Liver (tissue), 9 donors: ENCODE results near the gene FAT4. TPM values are rescaled to one million over a fixed set of nuclear protein-coding genes. Genes with fewer than 3 reads are reported as not detected.

Experiments used
- DNase-seq: peaks from one replicate; pipeline ENCODE4 v3.0.0-alpha.2; 2017; ENCODE audit warnings: low spot score
- H3K27ac ChIP-seq, 2 donors: one replicate each; pipeline ENCODE4 v1.7.0; 2013; ENCODE audit warnings: inconsistent platforms in 2 of 2, low read length in 2 of 2, control low read depth in 1 of 2, low read depth in 1 of 2, mild to moderate bottlenecking in 1 of 2
- H3K27me3 ChIP-seq, 4 donors: one replicate each; pipeline versions ENCODE4 v1.6.1 to v1.7.0; 2013; ENCODE audit warnings: low read length in 3 of 4, inconsistent platforms in 1 of 4, mild to moderate bottlenecking in 1 of 4, moderate library complexity in 1 of 4; ENCODE audit not compliant: control insufficient read depth in 4 of 4, insufficient read depth in 4 of 4
- H3K36me3 ChIP-seq, 4 donors: one replicate each; pipeline versions ENCODE4 v1.6.1 to v1.7.0; 2013; ENCODE audit warnings: low read length in 3 of 4, mild to moderate bottlenecking in 3 of 4, low read depth in 1 of 4, moderate library complexity in 1 of 4; ENCODE audit not compliant: control insufficient read depth in 4 of 4, insufficient read depth in 3 of 4
- H3K4me1 ChIP-seq, 4 donors: one replicate each; pipeline versions ENCODE4 v1.6.1 to v1.7.0; 2013; ENCODE audit warnings: low read length in 3 of 4, mild to moderate bottlenecking in 3 of 4, moderate library complexity in 1 of 4; ENCODE audit not compliant: control insufficient read depth in 4 of 4, insufficient read depth in 4 of 4
- H3K4me3 ChIP-seq, 3 donors: one replicate each; pipeline versions ENCODE4 v1.6.1 to v1.7.0; 2013; ENCODE audit warnings: low read length in 3 of 3, control low read depth in 1 of 3, low read depth in 1 of 3, mild to moderate bottlenecking in 1 of 3
- H3K9ac ChIP-seq, 2 donors: one replicate each; pipeline ENCODE4 v1.7.0; 2013; ENCODE audit warnings: low read length in 2 of 2, mild to moderate bottlenecking in 2 of 2, moderate library complexity in 2 of 2, control low read depth in 1 of 2, low read depth in 1 of 2
- H3K9me3 ChIP-seq, 4 donors: one replicate each; pipeline versions ENCODE4 v1.6.1 to v1.7.0; 2013; ENCODE audit warnings: low read length in 3 of 4; ENCODE audit not compliant: control insufficient read depth in 4 of 4
- ATF3 ChIP-seq: IDR thresholded peaks from 2 replicates; pipeline ENCODE4 v1.6.1; 2016; ENCODE audit warnings: antibody characterized with exemption
- EGR1 ChIP-seq, 2 donors: IDR thresholded peaks; 2 replicates each; pipeline ENCODE4 v1.6.1; 2016 to 2018; ENCODE audit warnings: antibody characterized with exemption in 2 of 2, low read depth in 2 of 2
- FOXA1 ChIP-seq: IDR thresholded peaks from 2 replicates; pipeline ENCODE4 v1.6.1; 2016; ENCODE audit warnings: antibody characterized with exemption
- FOXA2 ChIP-seq: IDR thresholded peaks from 2 replicates; pipeline ENCODE4 v1.6.1; 2016; ENCODE audit warnings: antibody characterized with exemption
- GABPA ChIP-seq, 2 donors: IDR thresholded peaks in 1 of 2; conservative IDR thresholded peaks in 1 of 2; 2 replicates each; pipeline ENCODE4 v1.6.1; 2016; ENCODE audit warnings: antibody characterized with exemption in 2 of 2, mild to moderate bottlenecking in 1 of 2, moderate library complexity in 1 of 2
- HNF4G ChIP-seq: IDR thresholded peaks from 2 replicates; pipeline ENCODE4 v1.6.1; 2016; ENCODE audit warnings: antibody characterized with exemption
- JUND ChIP-seq, 2 donors: IDR thresholded peaks; 2 replicates each; pipeline ENCODE4 v1.6.1; 2016; ENCODE audit warnings: antibody characterized with exemption in 2 of 2
- RAD21 ChIP-seq, 2 donors: IDR thresholded peaks; 2 replicates each; pipeline ENCODE4 v1.6.1; 2016; ENCODE audit warnings: antibody characterized with exemption in 2 of 2, mild to moderate bottlenecking in 2 of 2
- SP1 ChIP-seq: IDR thresholded peaks from 2 replicates; pipeline ENCODE4 v1.6.1; 2018; ENCODE audit warnings: antibody characterized with exemption, mild to moderate bottlenecking
- TAF1 ChIP-seq: conservative IDR thresholded peaks from 2 replicates; pipeline ENCODE4 v1.6.1; 2016; ENCODE audit warnings: antibody characterized with exemption, mild to moderate bottlenecking
- WGBS: extraction: QIAGEN DNeasy Blood & Tissue Kit; methylation state at CpG from one replicate; pipeline ENCODE4 v1.1.7; 2013; 5-methylcytosine and 5-hydroxymethylcytosine counted together
- polyA plus RNA-seq, 2 donors: library from polyadenylated mRNA; stranded (reverse) in 1 of 2; unstranded in 1 of 2; fragments of 200-250 nt in 1 of 2; fragments of >200 nt in 1 of 2; fragmentation: Nextera tagmentation in 1 of 2; extraction: Ambion mirVana in 1 of 2; gene quantifications; one replicate each; pipeline versions ENCODE4 v1.2.1 to v1.2.3, GENCODE V29; 2013 to 2015
- total RNA-seq, 2 donors: library from RNA; depleted of rRNA; stranded (reverse); fragments of >200 nt; gene quantifications; one replicate each; pipeline ENCODE4 v1.2.3, GENCODE V29; 2014
- TF ChIP-seq, protein P1 (sequence below): IDR thresholded peaks from 2 replicates; pipeline ENCODE4 v1.6.1; 2016; ENCODE audit warnings: antibody characterized with exemption
- TF ChIP-seq, protein P2 (sequence below): IDR thresholded peaks from 2 replicates; pipeline ENCODE4 v1.6.1; 2016; ENCODE audit warnings: antibody characterized with exemption, mild to moderate bottlenecking
- donor health status: healthy.
- donor health status: healthy.
- donor health status: healthy.
- donor health status: healthy.
- donor health status: healthy.

FAT4 gene
- total and polyA plus RNA-seq, 4 donors = 0.90 to 11.5 (median 4.1) TPM

DNA sequence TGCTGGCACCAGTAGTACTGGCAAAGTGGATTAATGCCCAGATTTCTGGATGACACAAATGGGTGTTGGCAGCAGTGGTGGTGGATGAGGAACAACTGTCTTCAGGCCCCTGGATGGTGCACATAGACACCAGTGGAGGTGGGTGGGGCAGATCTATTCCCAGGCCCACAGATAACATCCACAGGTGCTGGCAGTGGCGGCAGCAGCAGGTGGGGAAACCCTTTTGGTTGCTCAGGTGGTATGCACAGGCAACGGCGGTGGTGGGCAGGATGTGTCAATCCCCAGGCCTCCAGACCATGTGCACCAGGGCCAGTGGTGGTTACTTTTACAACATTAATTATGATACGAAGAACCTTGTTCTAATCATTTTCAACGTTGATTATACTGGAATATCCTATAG lies 48.9 kb upstream of the FAT4 start:
- H3K9me3 ChIP-seq = no peaks in the 10 kb centered on the region
- DNase-seq = no peak
- WGBS = 91% methylated on average over 5 of the region's 5 CpGs
- no peak overlapping the region for H3K27ac ChIP-seq
- H3K9ac ChIP-seq = no peak overlapping the region
- TF ChIP-seq EGR1 (IDR thresholded peaks at IDR 0.05; ENCODE audit: low read depth in 2 of 2) (no peak), TAF1 (no peak)
- H3K36me3 ChIP-seq = no peaks in the 10 kb centered on the region
- no peaks in the 10 kb centered on the region for H3K4me1 ChIP-seq
- peaks cover 0 to 5% (median 0%) of the 10 kb centered on the region in 4 donors for H3K27me3 ChIP-seq
- H3K4me3 ChIP-seq = no peak overlapping the region

DNA sequence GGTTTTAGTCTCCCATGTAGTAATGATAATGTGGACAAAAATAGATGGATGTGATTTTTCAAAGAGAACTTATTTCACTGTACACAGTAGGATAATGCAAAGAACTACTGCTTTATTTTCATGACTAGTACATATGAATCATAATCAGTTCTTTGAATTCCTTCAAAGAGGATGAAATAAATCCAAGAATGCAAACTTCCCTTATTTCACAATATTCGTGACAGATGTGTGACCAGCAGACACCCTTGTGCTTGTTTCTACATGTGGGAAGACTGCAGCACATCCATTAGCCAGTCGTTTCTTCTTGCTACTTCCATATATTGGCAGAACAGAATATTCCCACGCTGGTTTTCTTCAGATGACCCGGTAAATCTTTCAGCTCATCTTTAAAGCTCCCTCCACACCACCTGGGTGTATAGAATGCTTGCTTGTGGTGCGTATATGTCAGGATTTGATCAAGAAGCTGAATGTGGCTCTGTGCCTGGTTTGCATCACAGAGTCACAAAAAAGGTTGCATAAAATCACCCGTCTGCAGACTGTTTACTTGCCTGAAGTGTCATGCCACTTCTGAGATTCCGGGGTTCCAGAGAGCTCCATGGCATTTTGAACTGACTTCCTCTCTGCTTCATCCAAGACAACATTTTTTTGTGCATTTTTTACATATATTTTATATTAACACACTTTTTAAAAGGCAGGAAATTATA lies 47.7 kb upstream of the FAT4 start:
- DNase-seq = no peak
- no peak overlapping the region for H3K4me3 ChIP-seq
- WGBS = 61% methylated on average over 7 of the region's 7 CpGs
- no peaks in the 10 kb centered on the region for H3K36me3 ChIP-seq
- TF ChIP-seq, protein P1, sequence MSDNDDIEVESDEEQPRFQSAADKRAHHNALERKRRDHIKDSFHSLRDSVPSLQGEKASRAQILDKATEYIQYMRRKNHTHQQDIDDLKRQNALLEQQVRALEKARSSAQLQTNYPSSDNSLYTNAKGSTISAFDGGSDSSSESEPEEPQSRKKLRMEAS = no peak
- TF ChIP-seq FOXA1 = no peak
- TF ChIP-seq HNF4G = no peak
- TF ChIP-seq SP1 = no peak
- no peak for TF ChIP-seq RAD21 (IDR thresholded peaks at IDR 0.05)
- H3K9me3 ChIP-seq = no peaks in the 10 kb centered on the region
- H3K4me1 ChIP-seq = no peaks in the 10 kb centered on the region
- peaks cover 0 to 2% (median 0%) of the 10 kb centered on the region in 4 donors for H3K27me3 ChIP-seq
- H3K9ac ChIP-seq = no peak overlapping the region
- no peak overlapping the region for H3K27ac ChIP-seq

GRCh38 chr4:125267630-125268029 lies 47.1 kb upstream of the FAT4 start:
- Histone ChIP-seq H3K36me3 (no peaks in the 10 kb centered on the region), H3K27ac (no peak overlapping the region)

DNA sequence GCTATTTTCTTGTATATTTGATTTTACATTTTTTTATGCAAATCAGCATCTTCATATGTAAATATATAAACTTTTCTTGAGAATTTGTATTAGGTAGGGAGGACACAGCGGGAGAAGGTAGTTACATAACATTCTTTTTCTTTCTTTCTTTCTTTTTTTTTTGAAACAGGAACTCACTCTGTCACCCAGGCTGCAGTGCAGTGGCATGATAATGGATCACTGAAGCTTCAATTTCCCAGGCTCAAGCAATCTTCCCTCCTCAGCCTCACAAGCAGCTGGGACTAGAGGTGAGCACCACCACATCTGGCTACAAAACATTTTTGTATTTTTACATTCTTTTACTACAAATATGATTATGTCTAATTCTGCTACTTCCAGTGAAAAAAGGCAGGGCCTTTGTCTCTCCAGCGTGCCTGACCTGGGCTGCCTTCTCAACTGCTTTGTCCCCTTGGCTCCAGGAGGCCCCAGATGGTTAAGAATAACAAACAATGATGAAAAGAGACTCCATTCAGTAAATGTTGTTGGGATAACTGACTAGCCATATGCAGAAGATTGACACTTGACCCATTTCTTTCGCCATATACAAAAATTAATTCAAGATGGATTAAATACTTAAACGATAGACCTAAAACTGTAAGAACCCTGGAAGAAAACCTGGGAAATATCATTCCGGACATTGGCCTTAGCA lies 46.5 kb upstream of the FAT4 start:
- no peak overlapping the region for H3K4me3 ChIP-seq
- no peaks in the 10 kb centered on the region for H3K36me3 ChIP-seq
- TF ChIP-seq, protein P2, sequence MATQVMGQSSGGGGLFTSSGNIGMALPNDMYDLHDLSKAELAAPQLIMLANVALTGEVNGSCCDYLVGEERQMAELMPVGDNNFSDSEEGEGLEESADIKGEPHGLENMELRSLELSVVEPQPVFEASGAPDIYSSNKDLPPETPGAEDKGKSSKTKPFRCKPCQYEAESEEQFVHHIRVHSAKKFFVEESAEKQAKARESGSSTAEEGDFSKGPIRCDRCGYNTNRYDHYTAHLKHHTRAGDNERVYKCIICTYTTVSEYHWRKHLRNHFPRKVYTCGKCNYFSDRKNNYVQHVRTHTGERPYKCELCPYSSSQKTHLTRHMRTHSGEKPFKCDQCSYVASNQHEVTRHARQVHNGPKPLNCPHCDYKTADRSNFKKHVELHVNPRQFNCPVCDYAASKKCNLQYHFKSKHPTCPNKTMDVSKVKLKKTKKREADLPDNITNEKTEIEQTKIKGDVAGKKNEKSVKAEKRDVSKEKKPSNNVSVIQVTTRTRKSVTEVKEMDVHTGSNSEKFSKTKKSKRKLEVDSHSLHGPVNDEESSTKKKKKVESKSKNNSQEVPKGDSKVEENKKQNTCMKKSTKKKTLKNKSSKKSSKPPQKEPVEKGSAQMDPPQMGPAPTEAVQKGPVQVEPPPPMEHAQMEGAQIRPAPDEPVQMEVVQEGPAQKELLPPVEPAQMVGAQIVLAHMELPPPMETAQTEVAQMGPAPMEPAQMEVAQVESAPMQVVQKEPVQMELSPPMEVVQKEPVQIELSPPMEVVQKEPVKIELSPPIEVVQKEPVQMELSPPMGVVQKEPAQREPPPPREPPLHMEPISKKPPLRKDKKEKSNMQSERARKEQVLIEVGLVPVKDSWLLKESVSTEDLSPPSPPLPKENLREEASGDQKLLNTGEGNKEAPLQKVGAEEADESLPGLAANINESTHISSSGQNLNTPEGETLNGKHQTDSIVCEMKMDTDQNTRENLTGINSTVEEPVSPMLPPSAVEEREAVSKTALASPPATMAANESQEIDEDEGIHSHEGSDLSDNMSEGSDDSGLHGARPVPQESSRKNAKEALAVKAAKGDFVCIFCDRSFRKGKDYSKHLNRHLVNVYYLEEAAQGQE = no peak
- TF ChIP-seq GABPA (IDR thresholded peaks at IDR 0.05 in 1 of 2, conservative IDR thresholded peaks at IDR 0.05 in 1 of 2) = no peak
- 89% methylated on average over 5 of the region's 5 CpGs for WGBS
- no peak overlapping the region for H3K9ac ChIP-seq
- H3K27ac ChIP-seq = no peak overlapping the region
- H3K9me3 ChIP-seq = no peaks in the 10 kb centered on the region
- no peaks in the 10 kb centered on the region for H3K4me1 ChIP-seq
- peaks cover 0 to 2% (median 0%) of the 10 kb centered on the region in 4 donors for H3K27me3 ChIP-seq
- no peak for DNase-seq

More at GRCh38 chr4:125267630-125268029, 47.1 kb upstream of the FAT4 start:
- DNase-seq = no peak
- Histone ChIP-seq H3K9me3 (no peaks in the 10 kb centered on the region), H3K27me3 (peaks cover 0 to 2% (median 0%) of the 10 kb centered on the region in 4 donors), H3K4me1 (no peaks in the 10 kb centered on the region), H3K9ac (no peak overlapping the region), H3K4me3 (no peak overlapping the region)
- WGBS = 48% methylated on average over 3 of the region's 3 CpGs
- TF ChIP-seq FOXA2 (no peak), JUND (IDR thresholded peaks at IDR 0.05) (no peak), ATF3 (no peak)
- TF ChIP-seq, protein P1 = no peak
